H1 (cell line): ENCODE measurements around the gene TWF2. TPM values are rescaled to one million over a fixed set of nuclear protein-coding genes. Genes with fewer than 3 reads are reported as not detected.

Experiments
- CTCF ChIA-PET: fragments of 300-600 bp; sonication (Branson Sonifier 250); formaldehyde crosslinking; loops from one replicate; lab custom pipeline; 2021; ENCODE audit not compliant: partially characterized antibody; lab: Charles Lee
- POLR2A ChIA-PET: fragments of 300-600 bp; sonication (Branson Sonifier 250); formaldehyde crosslinking; loops from one replicate; lab custom pipeline; 2021; ENCODE audit warnings: inconsistent platforms; ENCODE audit not compliant: partially characterized antibody; lab: Charles Lee
- DNase-seq, 2 experiments: peaks; one replicate each; pipeline versions ENCODE4 v3.0.0 to v3.0.0-alpha.2; 2010 to 2022; ENCODE audit warnings: low spot score in 2 of 2, low read depth in 1 of 2, mixed read lengths in 1 of 2
- FAIRE-seq: peaks from 2 replicates; lab custom pipeline; 2011; peaks lifted over from hg19 to GRCh38; lab: Jason Lieb, UNC
- H2AFZ ChIP-seq: 2 replicates; pipeline ENCODE4 v1.8.1; 2012; ENCODE audit warnings: low read length, inconsistent platforms
- H2AK5ac ChIP-seq: 2 replicates; pipeline ENCODE4 v1.6.1; 2013; ENCODE audit warnings: low read depth, low read length
- H2BK120ac ChIP-seq: replicated peaks from 2 replicates; pipeline ENCODE3; 2013; ENCODE audit warnings: low read depth, low read length, inconsistent platforms
- H2BK12ac ChIP-seq: 2 replicates; pipeline ENCODE4 v1.6.1; 2013; ENCODE audit warnings: low read depth, low read length
- H2BK15ac ChIP-seq: 2 replicates; pipeline ENCODE4 v1.6.1; 2013; ENCODE audit warnings: low read length
- H2BK20ac ChIP-seq: 2 replicates; pipeline ENCODE4 v1.6.1; 2013; ENCODE audit warnings: low read length
- H2BK5ac ChIP-seq: 2 replicates; pipeline ENCODE4 v1.6.1; 2013; ENCODE audit warnings: low read depth, low read length
- H3K14ac ChIP-seq: 2 replicates; pipeline ENCODE4 v1.6.1; 2013; ENCODE audit warnings: inconsistent platforms; ENCODE audit not compliant: insufficient read length
- H3K18ac ChIP-seq: 2 replicates; pipeline ENCODE4 v1.6.1; 2013; ENCODE audit warnings: low read length; ENCODE audit errors: extremely low read depth
- H3K23ac ChIP-seq: 2 replicates; pipeline ENCODE4 v1.6.1; 2013; ENCODE audit warnings: inconsistent platforms; ENCODE audit not compliant: insufficient read length
- H3K23me2 ChIP-seq: 2 replicates; pipeline ENCODE4 v1.6.1; 2013; ENCODE audit warnings: low read depth, low read length
- H3K27ac ChIP-seq: 2 replicates; pipeline ENCODE4 v1.6.1; 2011; ENCODE audit warnings: low read depth, low read length, inconsistent platforms
- H3K27me3 ChIP-seq, 4 experiments: replicated peaks in 1 of 4; 1 replicate in 1 of 4; 2 replicates in 3 of 4; pipeline versions ENCODE4 v1.6.1 to v1.8.1; 2011 to 2013; ENCODE audit warnings: low read length in 3 of 4, mild to moderate bottlenecking in 3 of 4, inconsistent platforms in 2 of 4, mixed read lengths in 2 of 4, moderate library complexity in 1 of 4; ENCODE audit not compliant: control insufficient read depth in 3 of 4, insufficient read depth in 3 of 4; ENCODE audit errors: extremely low read depth in 1 of 4
- H3K36me3 ChIP-seq, 4 experiments: 2 replicates each; pipeline versions ENCODE4 v1.6.1 to v1.8.1; 2011 to 2013; ENCODE audit warnings: mild to moderate bottlenecking in 4 of 4, low read length in 3 of 4, moderate library complexity in 2 of 4, control low read depth in 1 of 4, inconsistent platforms in 1 of 4; ENCODE audit not compliant: insufficient read depth in 4 of 4, control insufficient read depth in 2 of 4
- H3K4ac ChIP-seq: replicated peaks from 2 replicates; pipeline ENCODE3; 2013; ENCODE audit warnings: low read length, low read depth, mixed read lengths, inconsistent platforms; ENCODE audit not compliant: insufficient read length
- H3K4me1 ChIP-seq, 4 experiments: replicated peaks in 1 of 4; 1 replicate in 1 of 4; 2 replicates in 3 of 4; pipeline versions ENCODE4 v1.6.1 to v1.8.1; 2011 to 2013; ENCODE audit warnings: low read length in 3 of 4, inconsistent platforms in 2 of 4, mixed read lengths in 1 of 4; ENCODE audit not compliant: insufficient read depth in 4 of 4, control insufficient read depth in 3 of 4
- H3K4me2 ChIP-seq, 2 experiments: 2 replicates each; pipeline versions ENCODE4 v1.6.1 to v1.8.1; 2011 to 2013; ENCODE audit warnings: low read depth in 2 of 2, low read length in 2 of 2, control low read depth in 1 of 2, inconsistent platforms in 1 of 2, mild to moderate bottlenecking in 1 of 2; ENCODE audit not compliant: insufficient read depth in 1 of 2
- H3K4me3 ChIP-seq, 4 experiments: fragments of 200-600, 300-600 bp in 1 of 4; sonication (generic), shearing (Covaris generic), sonication (Bioruptor Twin) in 1 of 4; 2 replicates each; pipeline versions ENCODE4 v1.5.1 to v1.8.1; 2011 to 2016; ENCODE audit warnings: low read length in 4 of 4, low read depth in 3 of 4, control low read depth in 2 of 4, inconsistent platforms in 2 of 4, mild to moderate bottlenecking in 2 of 4, mixed read lengths in 1 of 4, moderate library complexity in 1 of 4; ENCODE audit not compliant: insufficient read depth in 2 of 4; ENCODE audit errors: extremely low read depth in 1 of 4
- H3K56ac ChIP-seq: replicated peaks from 2 replicates; pipeline ENCODE3; 2013; ENCODE audit warnings: low read depth, mild to moderate bottlenecking, mixed read lengths, low read length, inconsistent platforms; ENCODE audit not compliant: insufficient read length
- H3K79me1 ChIP-seq: 2 replicates; pipeline ENCODE4 v1.6.1; 2013; ENCODE audit warnings: low read depth, low read length, control low read depth
- H3K79me2 ChIP-seq, 2 experiments: 2 replicates each; pipeline versions ENCODE4 v1.6.1 to v1.8.1; 2012 to 2013; ENCODE audit warnings: low read length in 2 of 2, mild to moderate bottlenecking in 2 of 2, inconsistent platforms in 1 of 2; ENCODE audit not compliant: insufficient read depth in 2 of 2, control insufficient read depth in 1 of 2
- H3K9ac ChIP-seq, 4 experiments: replicated peaks in 1 of 4; 1 replicate in 1 of 4; 2 replicates in 3 of 4; pipeline versions ENCODE4 v1.6.1 to v1.8.1; 2011 to 2013; ENCODE audit warnings: low read depth in 3 of 4, low read length in 3 of 4, control low read depth in 2 of 4, mild to moderate bottlenecking in 2 of 4, moderate library complexity in 2 of 4, inconsistent platforms in 1 of 4; ENCODE audit errors: extremely low read depth in 1 of 4
- H3K9me3 ChIP-seq, 2 experiments: 2 replicates each; pipeline versions ENCODE4 v1.6.1 to v1.8.1; 2012 to 2013; ENCODE audit warnings: mild to moderate bottlenecking in 2 of 2, moderate library complexity in 2 of 2, control low read depth in 1 of 2, inconsistent platforms in 1 of 2, low read depth in 1 of 2, low read length in 1 of 2, mixed read lengths in 1 of 2; ENCODE audit not compliant: insufficient read depth in 2 of 2
- H4K20me1 ChIP-seq, 2 experiments: replicated peaks in 1 of 2; 2 replicates each; pipeline versions ENCODE3 to v1.8.1; 2011 to 2013; ENCODE audit warnings: inconsistent platforms in 2 of 2, low read length in 2 of 2, mild to moderate bottlenecking in 1 of 2; ENCODE audit not compliant: insufficient read depth in 2 of 2, control insufficient read depth in 1 of 2
- H4K5ac ChIP-seq: 2 replicates; pipeline ENCODE4 v1.6.1; 2013; ENCODE audit warnings: low read length, low read depth, mixed read lengths, inconsistent platforms; ENCODE audit not compliant: insufficient read length
- H4K8ac ChIP-seq: 2 replicates; pipeline ENCODE4 v1.8.0; 2013; ENCODE audit warnings: mild to moderate bottlenecking, moderate library complexity, low read length, inconsistent platforms; ENCODE audit not compliant: insufficient read depth; ENCODE audit errors: extremely low read depth
- H4K91ac ChIP-seq: replicated peaks from 2 replicates; pipeline ENCODE3; 2013; ENCODE audit warnings: low read length, mixed read lengths, inconsistent platforms; ENCODE audit not compliant: insufficient read length
- CHD1 ChIP-seq: IDR thresholded peaks from 2 replicates; pipeline ENCODE4 v1.6.1; 2012; ENCODE audit warnings: low read depth, low read length, improper control_type of control experiment
- NRF1 ChIP-seq: IDR thresholded peaks from 2 replicates; pipeline ENCODE4 v1.6.1; 2011; ENCODE audit warnings: mild to moderate bottlenecking, low read depth, low read length, improper control_type of control experiment
- RXRA ChIP-seq: IDR thresholded peaks from 2 replicates; pipeline ENCODE4 v1.6.1; 2011; ENCODE audit warnings: low read depth, mild to moderate bottlenecking, low read length, moderate library complexity; ENCODE audit not compliant: insufficient read depth
- TBP ChIP-seq: IDR thresholded peaks from 2 replicates; pipeline ENCODE4 v1.6.1; 2011; ENCODE audit warnings: low read depth, low read length, improper control_type of control experiment
- WGBS, 2 experiments: shearing (Covaris generic) in 1 of 2; methylation state at CpG; one replicate each; pipeline versions ENCODE4 v1.1.6 to v1.1.7; 2013 to 2015; ENCODE audit warnings: low lambda C conversion rate in 2 of 2, mixed read lengths in 2 of 2, inconsistent platforms in 1 of 2, low coverage in 1 of 2, missing lambda C conversion rate in 1 of 2; ENCODE audit not compliant: insufficient replicate concordance in 2 of 2, insufficient coverage in 1 of 2, insufficient read length in 1 of 2; ENCODE audit errors: extremely low coverage in 1 of 2, missing lambda C conversion rate in 1 of 2; 5-methylcytosine and 5-hydroxymethylcytosine counted together
- polyA plus RNA-seq, 7 experiments: library from polyadenylated mRNA; depleted of rRNA in 3 of 7; stranded (reverse) in 5 of 7; unstranded in 2 of 7; fragments of >200 nt in 5 of 7; fragments of 200-250 nt in 2 of 7; gene quantifications; 1 replicate in 5 of 7; 2 replicates in 1 of 7; 4 replicates in 1 of 7; pipeline versions ENCODE4 v1.2.1 to v1.2.3, GENCODE V29; 2011 to 2013; ENCODE audit warnings: missing spikeins in 2 of 7, mixed read lengths in 2 of 7
- total RNA-seq: library from RNA; stranded (reverse); fragmentation: NEBNext Ultra II Directional; extraction: Animal tissue kit (Norgen Biotek cat#: 25700); gene quantifications from 2 replicates; pipeline ENCODE4 v1.2.1, GENCODE V29; 2021

Gene TWF2
- total and polyA plus RNA-seq, 2 of the 8 experiments (the other 6 are each of a cell fraction or from before 2014, with no cell fraction given): 65.2 to 90.4 TPM

- H3K9ac ChIP-seq: no peak overlapping the region
- H3K79me1 ChIP-seq: no peaks in the 10 kb centered on the region
- DNase-seq: no peak
- no peaks in the 10 kb centered on the region for H3K27me3 ChIP-seq
- no peak overlapping the region for H3K56ac ChIP-seq
- no peaks in the 10 kb centered on the region for H3K9me3 ChIP-seq
- H3K27ac ChIP-seq: no peak overlapping the region
- peaks cover 0 to 2% (median 0%) of the 10 kb centered on the region in 4 experiments; a peak in 2 of 7 replicates for H3K4me1 ChIP-seq
- H2BK5ac ChIP-seq: no peak overlapping the region
- H3K4me3 ChIP-seq: no peak overlapping the region
- ChIA-PET POLR2A (interaction anchor here (0.7 to 1.5 kb wide), 3 partner anchors 31 to 61 kb away, joined by 3 read pairs; partner anchors contain the start of gene WDR82), CTCF (interaction anchor here (1.3 to 20.4 kb wide), 7 partner anchors 9 to 229 kb away, joined by 3 to 336 read pairs (median 4); partner anchors contain the start of gene TWF2)
- H3K14ac ChIP-seq: no peak overlapping the region
- 91% methylated on average over 10 of the region's 10 CpGs; no CpG with 5 or more reads in 1 of the 2 experiments for WGBS, 2 experiments
- H3K23me2 ChIP-seq: no peaks in the 10 kb centered on the region
- TF ChIP-seq TBP: no peak
- no peak for TF ChIP-seq NRF1
- TF ChIP-seq RXRA: no peak
- no peak for TF ChIP-seq CHD1
- no peak for FAIRE-seq
- H3K36me3 ChIP-seq: peaks cover 11 to 28% (median 22%) of the 10 kb centered on the region in 4 experiments; a peak in 6 of 8 replicates
- no peak overlapping the region for H3K23ac ChIP-seq
- no peak overlapping the region for H3K4me2 ChIP-seq
- no peaks in the 10 kb centered on the region for H3K79me2 ChIP-seq
- H2BK12ac ChIP-seq: no peak overlapping the region
- H3K18ac ChIP-seq: no peak overlapping the region
- H3K4ac ChIP-seq: no peak overlapping the region
- no peak overlapping the region for H2BK20ac ChIP-seq
- H2BK15ac ChIP-seq: no peak overlapping the region
- H2AFZ ChIP-seq: no peak overlapping the region
- H2BK120ac ChIP-seq: no peak overlapping the region
- H4K8ac ChIP-seq: no peak overlapping the region
- H4K5ac ChIP-seq: no peak overlapping the region
- no peak overlapping the region for H4K91ac ChIP-seq
- no peak overlapping the region for H2AK5ac ChIP-seq
- peaks cover 0 to 2% of the 10 kb centered on the region in 2 experiments for H4K20me1 ChIP-seq
Measured at GRCh38 chr3:52217409-52217805, 21.6 kb downstream of the TWF2 start.
